PFSK-1 (cell line): Measurements from ENCODE around the gene CTSL.

Experiments used
- FOXP2 ChIP-seq: optimal IDR thresholded peaks from 2 replicates; pipeline ENCODE3; 2011; ENCODE audit warnings: borderline replicate concordance, control low read depth, inconsistent platforms; ENCODE audit not compliant: insufficient read depth; ENCODE audit errors: extremely low read length, extremely low read depth
- POLR2AphosphoS5 ChIP-seq: IDR thresholded peaks from 2 replicates; pipeline ENCODE4 v1.6.1; 2012; ENCODE audit warnings: low read depth, mild to moderate bottlenecking, control low read depth, low read length, moderate library complexity
- REST ChIP-seq, 2 experiments: IDR thresholded peaks; 2 replicates each; pipeline versions ENCODE4 v1.6.1 to v1.8.0; 2011 to 2012; ENCODE audit warnings: low read depth in 2 of 2, low read length in 2 of 2, control low read depth in 1 of 2, inconsistent platforms in 1 of 2, mild to moderate bottlenecking in 1 of 2, moderate library complexity in 1 of 2; ENCODE audit not compliant: insufficient read depth in 1 of 2
- SIN3A ChIP-seq: IDR thresholded peaks from 2 replicates; pipeline ENCODE4 v1.6.1; 2012; ENCODE audit warnings: mild to moderate bottlenecking, low read length, moderate library complexity, borderline replicate concordance; ENCODE audit not compliant: insufficient read depth
- TAF1 ChIP-seq: IDR thresholded peaks from 2 replicates; pipeline ENCODE4 v1.6.1; 2012; ENCODE audit warnings: low read length, control low read depth, borderline replicate concordance; ENCODE audit not compliant: insufficient read depth

CTSL gene

GRCh38 chr9:87699835-87700234 lies 26.1 kb upstream of the CTSL start:
- TF ChIP-seq FOXP2 = no peak
- TF ChIP-seq REST (IDR thresholded peaks at IDR 0.05; ENCODE audit: insufficient read depth in 1 of 2, low read depth in 2 of 2, low read length in 2 of 2) = no peak
- TF ChIP-seq TAF1 = no peak
- no peak for TF ChIP-seq POLR2AphosphoS5
- TF ChIP-seq SIN3A = no peak

- TF ChIP-seq REST (IDR thresholded peaks at IDR 0.05; ENCODE audit: insufficient read depth in 1 of 2, low read depth in 2 of 2, low read length in 2 of 2) (no peak), POLR2AphosphoS5 (no peak), FOXP2 (no peak), TAF1 (no peak), SIN3A (no peak)
Measured at GRCh38 chr9:87701491-87701890, 24.4 kb upstream of the CTSL start.

- no peak for TF ChIP-seq SIN3A
- no peak for TF ChIP-seq TAF1
- TF ChIP-seq POLR2AphosphoS5 = no peak
- TF ChIP-seq REST (IDR thresholded peaks at IDR 0.05; ENCODE audit: insufficient read depth in 1 of 2, low read depth in 2 of 2, low read length in 2 of 2) = no peak
- no peak for TF ChIP-seq FOXP2
Measured at GRCh38 chr9:87701931-87702421, 23.9 kb upstream of the CTSL start.

GRCh38 chr9:87702921-87703320 lies 23.0 kb upstream of the CTSL start:
- TF ChIP-seq SIN3A (no peak), REST (IDR thresholded peaks at IDR 0.05; ENCODE audit: insufficient read depth in 1 of 2, low read depth in 2 of 2, low read length in 2 of 2) (no peak), FOXP2 (no peak), TAF1 (no peak), POLR2AphosphoS5 (no peak)
